ENCODE measurements around the gene CLEC16A. TPM values are rescaled to one million over a fixed set of nuclear protein-coding genes. Genes with fewer than 3 reads are reported as not detected.
"Not testable (repeated sequence)": the region's sequence is repeated elsewhere in the genome, so short reads cannot be mapped to it uniquely, and the experiment has no call there.

CLEC16A gene
- total RNA-seq, 1 donor from 2014 or later = 7.8 TPM

DNA sequence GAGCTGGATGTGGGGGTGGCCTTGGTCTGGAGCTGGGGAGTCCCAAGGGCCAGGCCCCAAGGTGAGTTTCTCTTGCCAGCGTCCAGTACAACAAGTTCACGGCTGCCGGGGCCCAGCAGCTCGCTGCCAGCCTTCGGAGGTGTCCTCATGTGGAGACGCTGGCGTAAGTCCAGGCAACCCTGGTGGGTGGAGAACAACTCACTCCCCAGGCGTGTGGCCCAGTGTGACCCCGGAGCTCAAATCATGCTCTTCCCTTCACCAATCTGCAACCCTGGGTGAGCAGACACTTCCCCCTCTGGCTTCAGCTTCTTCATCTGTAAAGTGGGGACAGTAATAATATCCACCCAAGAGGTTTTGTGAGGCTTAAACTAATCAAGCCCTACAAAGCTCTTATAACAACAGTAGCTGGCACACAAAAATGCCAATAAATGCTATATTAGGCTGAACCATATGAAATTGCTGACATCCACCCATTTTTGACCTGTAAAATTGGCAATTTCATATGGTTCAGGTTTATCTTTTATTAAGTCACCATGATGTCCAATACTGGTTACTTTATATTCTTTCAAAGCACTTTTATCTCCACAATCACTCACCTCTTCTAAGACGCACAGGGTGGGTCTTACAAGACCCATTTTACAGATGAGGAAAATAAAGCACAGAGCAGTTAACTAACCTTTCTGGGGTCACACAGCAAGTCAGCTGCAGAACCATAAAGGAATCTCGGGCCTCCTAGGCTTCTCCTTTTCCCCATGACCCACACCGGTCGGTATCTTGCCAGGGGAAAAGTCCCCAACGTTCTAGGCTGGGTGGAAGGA is 21.8 kb upstream of the CLEC16A start:
- Histone ChIP-seq H3K27ac (no peak overlapping the region), H3K4me3 (no peak overlapping the region), H3K36me3 (no peaks in the 10 kb centered on the region), H3K9ac (no peak overlapping the region), H3K4me2 (no peak overlapping the region), H4K20me1 (ENCODE audit: low read depth) (no peaks in the 10 kb centered on the region), H3K9me3 (ENCODE audit: low read depth) (no peaks in the 10 kb centered on the region), H2AFZ (replicated peaks) (no peak overlapping the region), H3K27me3 (no peaks in the 10 kb centered on the region), H3F3A (ENCODE audit: low read depth) (no peaks in the 10 kb centered on the region), H3K79me2 (ENCODE audit: low read depth) (no peaks in the 10 kb centered on the region), H3K4me1 (no peaks in the 10 kb centered on the region)
- TF ChIP-seq EZH2 (IDR thresholded peaks at IDR 0.05) (no peak), EZH2phosphoT487 (IDR thresholded peaks at IDR 0.05) (no peak)
- TF ChIP-seq, protein P1, sequence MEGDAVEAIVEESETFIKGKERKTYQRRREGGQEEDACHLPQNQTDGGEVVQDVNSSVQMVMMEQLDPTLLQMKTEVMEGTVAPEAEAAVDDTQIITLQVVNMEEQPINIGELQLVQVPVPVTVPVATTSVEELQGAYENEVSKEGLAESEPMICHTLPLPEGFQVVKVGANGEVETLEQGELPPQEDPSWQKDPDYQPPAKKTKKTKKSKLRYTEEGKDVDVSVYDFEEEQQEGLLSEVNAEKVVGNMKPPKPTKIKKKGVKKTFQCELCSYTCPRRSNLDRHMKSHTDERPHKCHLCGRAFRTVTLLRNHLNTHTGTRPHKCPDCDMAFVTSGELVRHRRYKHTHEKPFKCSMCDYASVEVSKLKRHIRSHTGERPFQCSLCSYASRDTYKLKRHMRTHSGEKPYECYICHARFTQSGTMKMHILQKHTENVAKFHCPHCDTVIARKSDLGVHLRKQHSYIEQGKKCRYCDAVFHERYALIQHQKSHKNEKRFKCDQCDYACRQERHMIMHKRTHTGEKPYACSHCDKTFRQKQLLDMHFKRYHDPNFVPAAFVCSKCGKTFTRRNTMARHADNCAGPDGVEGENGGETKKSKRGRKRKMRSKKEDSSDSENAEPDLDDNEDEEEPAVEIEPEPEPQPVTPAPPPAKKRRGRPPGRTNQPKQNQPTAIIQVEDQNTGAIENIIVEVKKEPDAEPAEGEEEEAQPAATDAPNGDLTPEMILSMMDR (IDR thresholded peaks at IDR 0.05) = no peak
- Mint-ChIP-seq H3K27ac (no peak overlapping the region), H3K9me3 (no peaks in the 10 kb centered on the region), H3K27me3 (ENCODE audit: insufficient read depth, low read depth) (peaks cover 2% of the 10 kb centered on the region), H3K4me3 (no peak overlapping the region), H3K4me1 (peaks cover 6% of the 10 kb centered on the region), H3K36me3 (no peaks in the 10 kb centered on the region)
- no peak for DNase-seq (ENCODE audit: low spot score)

DNA sequence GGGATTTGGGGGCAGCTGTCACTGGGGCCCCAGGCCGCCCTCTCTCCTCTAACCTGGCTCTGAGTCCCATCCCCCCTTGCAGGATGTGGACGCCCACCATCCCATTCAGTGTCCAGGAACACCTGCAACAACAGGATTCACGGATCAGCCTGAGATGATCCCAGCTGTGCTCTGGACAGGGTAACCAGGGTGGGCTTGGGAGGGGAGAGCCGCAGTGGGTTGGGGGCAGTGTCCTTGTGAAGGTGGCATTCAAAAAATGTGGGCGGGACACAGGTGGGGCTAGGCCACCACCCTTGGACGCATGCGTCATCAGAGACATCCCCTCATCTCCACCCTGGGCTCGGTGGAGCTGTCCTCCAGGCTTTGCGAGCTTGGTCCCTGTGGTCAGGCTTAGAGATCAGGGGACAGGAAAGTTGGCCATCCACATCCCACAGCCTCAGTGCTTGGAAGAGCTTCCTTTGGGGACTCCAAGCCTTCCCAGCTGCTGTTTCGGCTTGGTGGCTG is 21.2 kb upstream of the CLEC16A start:
- H3K27ac Mint-ChIP-seq = no peak overlapping the region

DNA sequence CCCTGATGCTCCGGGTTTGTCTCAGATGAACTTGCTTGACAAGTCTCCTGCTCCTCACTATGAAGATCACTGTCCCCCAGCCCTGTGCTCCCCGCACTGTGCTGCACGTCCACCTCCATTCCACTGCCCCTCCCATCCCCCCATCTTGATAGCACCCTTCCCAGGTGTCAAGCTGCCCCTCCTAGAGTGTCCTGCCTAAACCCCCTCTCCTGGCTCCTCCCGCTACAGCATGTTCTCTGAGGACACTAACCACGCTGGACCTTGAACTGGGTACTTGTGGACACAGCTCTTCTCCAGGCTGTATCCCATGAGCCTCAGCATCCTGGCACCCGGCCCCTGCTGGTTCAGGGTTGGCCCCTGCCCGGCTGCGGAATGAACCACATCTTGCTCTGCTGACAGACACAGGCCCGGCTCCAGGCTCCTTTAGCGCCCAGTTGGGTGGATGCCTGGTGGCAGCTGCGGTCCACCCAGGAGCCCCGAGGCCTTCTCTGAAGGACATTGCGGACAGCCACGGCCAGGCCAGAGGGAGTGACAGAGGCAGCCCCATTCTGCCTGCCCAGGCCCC is 20.6 kb upstream of the CLEC16A start:
- H3K4me1 Mint-ChIP-seq = peaks cover 2% of the 10 kb centered on the region
- DNase-seq (ENCODE audit: low spot score) = no peak
- H3K9me3 Mint-ChIP-seq = no peaks in the 10 kb centered on the region
- Histone ChIP-seq H3K9me3 (ENCODE audit: low read depth) (no peaks in the 10 kb centered on the region), H3F3A (ENCODE audit: low read depth) (no peaks in the 10 kb centered on the region), H3K4me2 (no peak overlapping the region), H3K4me3 (no peak overlapping the region), H3K79me2 (ENCODE audit: low read depth) (no peaks in the 10 kb centered on the region), H3K27me3 (no peaks in the 10 kb centered on the region), H2AFZ (replicated peaks) (no peak overlapping the region), H3K4me1 (no peaks in the 10 kb centered on the region), H4K20me1 (ENCODE audit: low read depth) (no peaks in the 10 kb centered on the region), H3K27ac (no peak overlapping the region), H3K36me3 (no peaks in the 10 kb centered on the region), H3K9ac (no peak overlapping the region)
- peaks cover 2% of the 10 kb centered on the region for H3K27me3 Mint-ChIP-seq (ENCODE audit: insufficient read depth, low read depth)
- no peak overlapping the region for H3K4me3 Mint-ChIP-seq
- H3K27ac Mint-ChIP-seq = no peak overlapping the region
- peaks cover 5% of the 10 kb centered on the region for H3K36me3 Mint-ChIP-seq
- TF ChIP-seq EZH2 (IDR thresholded peaks at IDR 0.05) (no peak), EZH2phosphoT487 (IDR thresholded peaks at IDR 0.05) (no peak)
- TF ChIP-seq, protein P1 (IDR thresholded peaks at IDR 0.05) = no peak

More for the DNA sequence above, 21.2 kb upstream of the CLEC16A start:
- TF ChIP-seq, protein P1 (IDR thresholded peaks at IDR 0.05) = no peak
- TF ChIP-seq EZH2 (IDR thresholded peaks at IDR 0.05) = no peak
- TF ChIP-seq EZH2phosphoT487 (IDR thresholded peaks at IDR 0.05) = no peak
- H3K4me1 Mint-ChIP-seq = peaks cover 4% of the 10 kb centered on the region
- Histone ChIP-seq H3K4me1 (no peaks in the 10 kb centered on the region), H3K4me2 (no peak overlapping the region), H3K9me3 (ENCODE audit: low read depth) (no peaks in the 10 kb centered on the region), H3K79me2 (ENCODE audit: low read depth) (no peaks in the 10 kb centered on the region), H3K27ac (no peak overlapping the region), H3K4me3 (no peak overlapping the region), H3F3A (ENCODE audit: low read depth) (no peaks in the 10 kb centered on the region), H2AFZ (replicated peaks) (no peak overlapping the region), H3K9ac (no peak overlapping the region), H4K20me1 (ENCODE audit: low read depth) (no peaks in the 10 kb centered on the region), H3K27me3 (no peaks in the 10 kb centered on the region), H3K36me3 (no peaks in the 10 kb centered on the region)
- no peaks in the 10 kb centered on the region for H3K9me3 Mint-ChIP-seq
- H3K36me3 Mint-ChIP-seq = peaks cover 5% of the 10 kb centered on the region
- no peak for DNase-seq (ENCODE audit: low spot score)
- no peak overlapping the region for H3K4me3 Mint-ChIP-seq
- H3K27me3 Mint-ChIP-seq (ENCODE audit: insufficient read depth, low read depth) = peaks cover 2% of the 10 kb centered on the region

DNA sequence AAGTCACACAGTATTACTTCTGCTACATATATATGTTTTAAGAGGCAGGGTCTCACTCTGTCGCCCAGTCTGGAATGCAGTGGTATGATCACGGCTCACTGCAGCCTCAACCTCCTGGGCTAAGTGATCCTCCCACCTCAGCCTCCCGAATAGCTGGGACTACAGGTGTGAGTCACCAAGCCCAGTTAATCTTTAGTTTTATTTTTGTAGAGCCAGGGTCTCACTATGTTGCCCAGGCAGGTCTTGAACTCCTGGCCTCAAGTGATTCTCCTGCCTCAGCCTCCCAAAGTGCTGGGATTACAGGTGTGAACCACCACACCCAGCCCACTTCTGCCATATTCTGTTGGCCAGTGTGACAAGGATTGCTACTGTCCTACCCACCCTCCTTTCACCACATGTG is 19.1 kb upstream of the CLEC16A start:
- H3K4me1 Mint-ChIP-seq; H3K4me3 ChIP-seq; H3K27ac ChIP-seq; H3K36me3 ChIP-seq; H3K9ac ChIP-seq; H3F3A ChIP-seq (ENCODE audit: low read depth); H4K20me1 ChIP-seq (ENCODE audit: low read depth); H3K4me2 ChIP-seq; DNase-seq (ENCODE audit: low spot score); H3K27me3 ChIP-seq; H3K36me3 Mint-ChIP-seq; H3K27me3 Mint-ChIP-seq (ENCODE audit: insufficient read depth, low read depth); H3K4me3 Mint-ChIP-seq; H3K27ac Mint-ChIP-seq; H3K4me1 ChIP-seq; H2AFZ ChIP-seq (replicated peaks); H3K79me2 ChIP-seq (ENCODE audit: low read depth); H3K9me3 Mint-ChIP-seq; H3K9me3 ChIP-seq (ENCODE audit: low read depth): not testable (repeated sequence)
